H9 (cell line): Measurements from ENCODE around the gene EHD3. TPM values are rescaled to one million over a fixed set of nuclear protein-coding genes. Genes with fewer than 3 reads are reported as not detected.

Experiments used
- DNase-seq: peaks from one replicate; pipeline ENCODE4 v3.0.0-alpha.2; 2017
- H2AFZ ChIP-seq: one replicate; pipeline ENCODE4 v1.6.1; 2013; ENCODE audit warnings: mild to moderate bottlenecking, low read length, control low read depth, moderate library complexity
- H2AK5ac ChIP-seq: 2 replicates; pipeline ENCODE4 v1.6.1; 2013; ENCODE audit warnings: low read length, control low read depth, mixed read lengths; ENCODE audit not compliant: insufficient read length
- H2BK120ac ChIP-seq: one replicate; pipeline ENCODE4 v1.6.1; 2013; ENCODE audit warnings: low read depth, mild to moderate bottlenecking, low read length, control low read depth, inconsistent platforms; ENCODE audit not compliant: poor library complexity, severe bottlenecking
- H2BK12ac ChIP-seq: 2 replicates; pipeline ENCODE4 v1.6.1; 2013; ENCODE audit warnings: low read length, control low read depth, mixed read lengths, low read depth; ENCODE audit not compliant: insufficient read length
- H2BK15ac ChIP-seq: 2 replicates; pipeline ENCODE4 v1.6.1; 2013; ENCODE audit warnings: low read depth, low read length, control low read depth
- H2BK20ac ChIP-seq: one replicate; pipeline ENCODE4 v1.6.1; 2013; ENCODE audit warnings: low read depth, mild to moderate bottlenecking, low read length, control low read depth, inconsistent platforms; ENCODE audit not compliant: poor library complexity, severe bottlenecking
- H2BK5ac ChIP-seq: 2 replicates; pipeline ENCODE4 v1.6.1; 2013; ENCODE audit warnings: low read length, control low read depth, mixed read lengths; ENCODE audit not compliant: insufficient read length
- H3K14ac ChIP-seq: 2 replicates; pipeline ENCODE4 v1.6.1; 2013; ENCODE audit warnings: low read length, control low read depth; ENCODE audit not compliant: insufficient read depth
- H3K18ac ChIP-seq: 2 replicates; pipeline ENCODE4 v1.6.1; 2013; ENCODE audit warnings: low read depth, mild to moderate bottlenecking, mixed read lengths, low read length, control low read depth; ENCODE audit not compliant: insufficient read length
- H3K23ac ChIP-seq: 2 replicates; pipeline ENCODE4 v1.6.1; 2013; ENCODE audit warnings: low read length, control low read depth, mixed read lengths, low read depth; ENCODE audit not compliant: insufficient read length
- H3K23me2 ChIP-seq: 2 replicates; pipeline ENCODE4 v1.6.1; 2013; ENCODE audit warnings: low read depth, mild to moderate bottlenecking, mixed read lengths, low read length, control low read depth; ENCODE audit not compliant: insufficient read length, poor library complexity, severe bottlenecking
- H3K27ac ChIP-seq: 2 replicates; pipeline ENCODE4 v1.5.1; 2013; ENCODE audit warnings: low read length, control low read depth, mixed read lengths, low read depth; ENCODE audit not compliant: insufficient read length
- H3K27me3 ChIP-seq: 2 replicates; pipeline ENCODE4 v1.6.1; 2013; ENCODE audit warnings: low read length, control low read depth, inconsistent platforms; ENCODE audit not compliant: insufficient read depth
- H3K4ac ChIP-seq: 2 replicates; pipeline ENCODE4 v1.6.1; 2013; ENCODE audit warnings: low read depth, mild to moderate bottlenecking, control low read depth, inconsistent platforms, low read length, moderate library complexity
- H3K4me1 ChIP-seq: 2 replicates; pipeline ENCODE4 v1.6.1; 2013; ENCODE audit warnings: low read length, control low read depth, inconsistent platforms; ENCODE audit not compliant: insufficient read depth
- H3K4me2 ChIP-seq: 2 replicates; pipeline ENCODE4 v1.6.1; 2013; ENCODE audit warnings: low read length, control low read depth, mixed read lengths; ENCODE audit not compliant: insufficient read length, insufficient read depth
- H3K56ac ChIP-seq: 2 replicates; pipeline ENCODE4 v1.6.1; 2013; ENCODE audit warnings: low read depth, mild to moderate bottlenecking, mixed read lengths, low read length, control low read depth; ENCODE audit not compliant: insufficient read length
- H3K79me1 ChIP-seq: 2 replicates; pipeline ENCODE4 v1.6.1; 2013; ENCODE audit warnings: low read depth, mild to moderate bottlenecking, moderate library complexity, low read length, control low read depth, inconsistent platforms; ENCODE audit not compliant: insufficient read depth, poor library complexity, severe bottlenecking
- H3K79me2 ChIP-seq: 2 replicates; pipeline ENCODE4 v1.6.1; 2013; ENCODE audit warnings: low read length, control low read depth, inconsistent platforms; ENCODE audit not compliant: insufficient read depth
- H3K9ac ChIP-seq: 2 replicates; pipeline ENCODE4 v1.6.1; 2013; ENCODE audit warnings: low read length, control low read depth, mixed read lengths; ENCODE audit not compliant: insufficient read length; ENCODE audit errors: extremely low read depth
- H3K9me3 ChIP-seq: one replicate; pipeline ENCODE4 v1.6.1; 2013; ENCODE audit warnings: low read depth, low read length, inconsistent platforms; ENCODE audit not compliant: control insufficient read depth
- H3T11ph ChIP-seq: one replicate; pipeline ENCODE4 v1.6.1; 2013; ENCODE audit warnings: mild to moderate bottlenecking, low read length, control low read depth, inconsistent platforms
- H4K20me1 ChIP-seq: one replicate; pipeline ENCODE4 v1.6.1; 2013; ENCODE audit not compliant: control insufficient read depth, insufficient read length, insufficient read depth
- H4K5ac ChIP-seq: 2 replicates; pipeline ENCODE4 v1.6.1; 2013; ENCODE audit warnings: low read depth, mild to moderate bottlenecking, mixed read lengths, low read length, control low read depth; ENCODE audit not compliant: insufficient read length
- H4K8ac ChIP-seq: replicated peaks from 2 replicates; pipeline ENCODE4 v1.6.1; 2013; ENCODE audit warnings: low read length, control low read depth, mixed read lengths, low read depth; ENCODE audit not compliant: insufficient read length
- H4K91ac ChIP-seq: 2 replicates; pipeline ENCODE4 v1.6.1; 2013; ENCODE audit warnings: low read depth, mild to moderate bottlenecking, moderate library complexity, mixed read lengths, low read length, control low read depth; ENCODE audit not compliant: insufficient read length
- H3K27ac Mint-ChIP-seq, 3 experiments: 2 replicates in 2 of 3; 3 replicates in 1 of 3; pipeline ENCODE4 v1.8.0; 2020 to 2021; ENCODE audit warnings: mixed read lengths in 3 of 3, mild to moderate bottlenecking in 1 of 3, moderate library complexity in 1 of 3
- H3K27me3 Mint-ChIP-seq: 2 replicates; pipeline ENCODE4 v1.8.0; 2021; ENCODE audit warnings: low read depth, mild to moderate bottlenecking, moderate library complexity, mixed read lengths
- H3K36me3 Mint-ChIP-seq, 3 experiments: 2 replicates in 2 of 3; 3 replicates in 1 of 3; pipeline ENCODE4 v1.8.0; 2020 to 2021; ENCODE audit warnings: low read depth in 3 of 3, mixed read lengths in 3 of 3; ENCODE audit not compliant: insufficient read depth in 1 of 3
- H3K4me1 Mint-ChIP-seq, 2 experiments: 2 replicates each; pipeline ENCODE4 v1.8.0; 2020; ENCODE audit warnings: mixed read lengths in 2 of 2
- H3K4me3 Mint-ChIP-seq, 2 experiments: 2 replicates in 1 of 2; 3 replicates in 1 of 2; pipeline ENCODE4 v1.8.0; 2020 to 2021; ENCODE audit warnings: mild to moderate bottlenecking in 2 of 2, mixed read lengths in 2 of 2, moderate library complexity in 1 of 2
- H3K9me3 Mint-ChIP-seq, 2 experiments: 2 replicates in 1 of 2; 3 replicates in 1 of 2; pipeline ENCODE4 v1.8.0; 2020; ENCODE audit warnings: mild to moderate bottlenecking in 2 of 2, mixed read lengths in 2 of 2, moderate library complexity in 1 of 2
- WGBS: extraction: QIAGEN DNeasy Blood & Tissue Kit; methylation state at CpG from one replicate; pipeline ENCODE4 v1.1.7; 2013; ENCODE audit warnings: missing lambda C conversion rate, low lambda C conversion rate, mixed read lengths; ENCODE audit not compliant: insufficient read length; ENCODE audit errors: extremely low coverage; 5-methylcytosine and 5-hydroxymethylcytosine counted together
- total RNA-seq: library from RNA; stranded (reverse); gene quantifications from 2 replicates; pipeline ENCODE4 v1.2.1, GENCODE V29; 2021
- TF ChIP-seq, protein P1 (sequence below): fragments of 200-600 bp; sonication (generic); conservative IDR thresholded peaks from 3 replicates; pipeline ENCODE4 v1.8.0; 2021; ENCODE audit warnings: antibody characterized with exemption, mild to moderate bottlenecking

EHD3 gene
- total RNA-seq, 1 experiment from 2014 or later = 8.3 TPM

DNA sequence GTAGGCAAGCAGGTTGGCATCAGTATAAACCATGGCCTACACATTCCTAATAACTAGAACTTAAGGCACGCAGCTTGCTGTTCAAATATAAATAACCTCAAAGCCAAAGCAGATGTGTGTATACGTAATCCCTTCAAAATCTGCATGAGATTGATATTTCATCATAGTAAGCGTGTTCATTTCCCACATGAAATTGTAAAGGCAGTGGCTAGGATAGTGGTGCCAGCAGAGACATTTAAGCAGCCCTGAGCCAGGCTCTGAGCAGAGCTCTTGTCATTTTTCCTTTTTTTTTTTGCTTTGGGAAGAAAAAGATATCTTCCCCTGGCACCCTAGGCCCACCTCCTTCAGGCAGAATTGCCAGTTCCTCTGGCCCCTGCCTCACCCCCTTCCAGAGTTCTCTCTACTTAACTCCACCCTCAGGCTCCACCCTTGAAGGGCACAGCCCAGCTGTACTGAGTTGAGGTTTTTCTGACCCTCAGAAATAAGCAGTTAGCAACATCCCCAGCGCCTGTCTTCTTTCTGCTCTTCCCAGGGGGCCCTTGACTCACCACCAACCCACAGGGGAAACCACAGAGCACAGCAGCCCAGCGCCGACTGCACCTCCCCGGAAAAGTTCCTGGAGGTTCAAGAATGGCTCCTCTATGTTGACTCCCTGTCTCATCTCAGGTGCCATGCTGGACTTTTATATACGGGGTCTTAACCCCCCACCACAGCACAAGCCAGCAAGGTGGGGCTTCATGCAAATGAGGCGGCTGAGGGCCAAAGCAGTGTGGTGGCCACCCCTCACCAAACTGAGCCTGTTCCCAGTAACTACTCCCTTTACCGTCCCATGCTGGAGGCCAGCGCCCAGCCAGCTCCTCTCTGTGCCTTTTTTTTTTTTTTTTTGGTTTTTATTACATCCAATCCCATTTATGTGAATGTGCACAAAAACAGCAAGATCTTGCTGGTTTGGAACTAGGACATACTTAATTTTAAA, 84.7 kb downstream of the EHD3 start:
- H3K4me2 ChIP-seq = no peak overlapping the region

More for the DNA sequence above, 84.7 kb downstream of the EHD3 start:
- Histone ChIP-seq H2AK5ac (no peak overlapping the region), H3K4ac (no peak overlapping the region), H2AFZ (no peak overlapping the region), H4K91ac (no peak overlapping the region), H2BK5ac (no peak overlapping the region), H2BK120ac (no peak overlapping the region), H3K79me1 (no peaks in the 10 kb centered on the region), H3K23me2 (no peaks in the 10 kb centered on the region), H2BK20ac (no peak overlapping the region), H4K20me1 (no peaks in the 10 kb centered on the region), H3K79me2 (no peaks in the 10 kb centered on the region), H3K18ac (no peak overlapping the region), H3K27ac (no peak overlapping the region), H3K14ac (no peak overlapping the region), H3K27me3 (no peaks in the 10 kb centered on the region), H2BK12ac (no peak overlapping the region), H3K23ac (no peak overlapping the region), H3K9me3 (no peaks in the 10 kb centered on the region), H4K8ac (no peak overlapping the region), H2BK15ac (no peak overlapping the region), H3K9ac (no peak overlapping the region), H3K4me1 (no peaks in the 10 kb centered on the region), H3K56ac (no peak overlapping the region), H3T11ph (no peak overlapping the region), H4K5ac (no peak overlapping the region)
- TF ChIP-seq, protein P1, sequence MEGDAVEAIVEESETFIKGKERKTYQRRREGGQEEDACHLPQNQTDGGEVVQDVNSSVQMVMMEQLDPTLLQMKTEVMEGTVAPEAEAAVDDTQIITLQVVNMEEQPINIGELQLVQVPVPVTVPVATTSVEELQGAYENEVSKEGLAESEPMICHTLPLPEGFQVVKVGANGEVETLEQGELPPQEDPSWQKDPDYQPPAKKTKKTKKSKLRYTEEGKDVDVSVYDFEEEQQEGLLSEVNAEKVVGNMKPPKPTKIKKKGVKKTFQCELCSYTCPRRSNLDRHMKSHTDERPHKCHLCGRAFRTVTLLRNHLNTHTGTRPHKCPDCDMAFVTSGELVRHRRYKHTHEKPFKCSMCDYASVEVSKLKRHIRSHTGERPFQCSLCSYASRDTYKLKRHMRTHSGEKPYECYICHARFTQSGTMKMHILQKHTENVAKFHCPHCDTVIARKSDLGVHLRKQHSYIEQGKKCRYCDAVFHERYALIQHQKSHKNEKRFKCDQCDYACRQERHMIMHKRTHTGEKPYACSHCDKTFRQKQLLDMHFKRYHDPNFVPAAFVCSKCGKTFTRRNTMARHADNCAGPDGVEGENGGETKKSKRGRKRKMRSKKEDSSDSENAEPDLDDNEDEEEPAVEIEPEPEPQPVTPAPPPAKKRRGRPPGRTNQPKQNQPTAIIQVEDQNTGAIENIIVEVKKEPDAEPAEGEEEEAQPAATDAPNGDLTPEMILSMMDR = no peak
- Mint-ChIP-seq H3K27me3 (no peaks in the 10 kb centered on the region), H3K9me3 (no peaks in the 10 kb centered on the region), H3K4me3 (no peak overlapping the region), H3K36me3 (no peaks in the 10 kb centered on the region), H3K4me1 (peaks cover 9 to 14% of the 10 kb centered on the region in 2 experiments), H3K27ac (peak overlapping the region in 1 of 3 experiments; percentile 47; a peak in 1 of 7 replicates)
- no CpG with 5 or more reads among the region's 11 CpGs for WGBS
- DNase-seq = no peak

Other genes with a start within 250 kb of the EHD3 start
- gene GALNT14, start 95.7 kb upstream of the EHD3 start, total RNA-seq = 2.4 and 2.7 TPM in 2 replicates
- 0.07 and 0.09 TPM in 2 replicates for gene CAPN14, start 16.6 kb upstream of the EHD3 start, total RNA-seq
- gene XDH, start 180.6 kb downstream of the EHD3 start, total RNA-seq = 1.4 and 1.6 TPM in 2 replicates